ENCODE measurements around the gene PDRG1.

PDRG1 gene

GRCh38 chr20:31903627-31904386 lies 48.0 kb downstream of the PDRG1 start:
- TF ChIP-seq TCF12 (IDR thresholded peaks at IDR 0.05; ENCODE audit: low read depth) = no peak
- no peak for TF ChIP-seq RAD21 (IDR thresholded peaks at IDR 0.05; ENCODE audit: low read depth)
- no peak for TF ChIP-seq FOXM1 (IDR thresholded peaks at IDR 0.05; ENCODE audit: borderline replicate concordance, low read depth)
- no peak for TF ChIP-seq ZBTB7A (IDR thresholded peaks at IDR 0.05; ENCODE audit: low read depth)
- no peak for TF ChIP-seq TAF1 (IDR thresholded peaks at IDR 0.05; ENCODE audit: low read depth)
- TF ChIP-seq REST (IDR thresholded peaks at IDR 0.05; ENCODE audit: low read depth) = no peak
- no peak for TF ChIP-seq EGR1 (IDR thresholded peaks at IDR 0.05)
- TF ChIP-seq CREB1 (IDR thresholded peaks at IDR 0.05; ENCODE audit: low read depth) = no peak
- no peak for TF ChIP-seq TEAD4 (IDR thresholded peaks at IDR 0.05)
- TF ChIP-seq NFIC (IDR thresholded peaks at IDR 0.05) = no peak

- TF ChIP-seq REST (IDR thresholded peaks at IDR 0.05; ENCODE audit: low read depth) = no peak
- no peak for TF ChIP-seq FOXM1 (IDR thresholded peaks at IDR 0.05; ENCODE audit: borderline replicate concordance, low read depth)
These were observed 50.2 kb downstream of the PDRG1 start for GRCh38 chr20:31901615-31902014.

- no peak for TF ChIP-seq TCF12 (IDR thresholded peaks at IDR 0.05; ENCODE audit: low read depth)
- TF ChIP-seq EGR1 (IDR thresholded peaks at IDR 0.05) = no peak
- no peak for TF ChIP-seq MAX (IDR thresholded peaks at IDR 0.05)
- TF ChIP-seq RAD21 (IDR thresholded peaks at IDR 0.05; ENCODE audit: low read depth) = no peak
- no peak for TF ChIP-seq REST (IDR thresholded peaks at IDR 0.05; ENCODE audit: low read depth)
- TF ChIP-seq EP300 (IDR thresholded peaks at IDR 0.05; ENCODE audit: borderline replicate concordance) = no peak
- no peak for TF ChIP-seq CEBPB (IDR thresholded peaks at IDR 0.05)
- TF ChIP-seq ZBTB7A (IDR thresholded peaks at IDR 0.05; ENCODE audit: low read depth) = no peak
- no peak for TF ChIP-seq TAF1 (IDR thresholded peaks at IDR 0.05; ENCODE audit: low read depth)
These were observed 54.3 kb downstream of the PDRG1 start for GRCh38 chr20:31897541-31897940.

GRCh38 chr20:31896049-31896448 lies 55.8 kb downstream of the PDRG1 start:
- TF ChIP-seq NFIC (IDR thresholded peaks at IDR 0.05) = no peak
- TF ChIP-seq RAD21 (IDR thresholded peaks at IDR 0.05; ENCODE audit: low read depth) = no peak
- TF ChIP-seq USF1 (IDR thresholded peaks at IDR 0.05) = no peak
- TF ChIP-seq YY1 (IDR thresholded peaks at IDR 0.05; ENCODE audit: low read depth) = no peak
- no peak for TF ChIP-seq ZBTB7A (IDR thresholded peaks at IDR 0.05; ENCODE audit: low read depth)
- no peak for TF ChIP-seq TAF1 (IDR thresholded peaks at IDR 0.05; ENCODE audit: low read depth)
- TF ChIP-seq CREB1 (IDR thresholded peaks at IDR 0.05; ENCODE audit: low read depth) = no peak

GRCh38 chr20:31894980-31895675 lies 56.7 kb downstream of the PDRG1 start:
- TF ChIP-seq RAD21 (IDR thresholded peaks at IDR 0.05; ENCODE audit: low read depth) = no peak
- peak; percentile 80 for TF ChIP-seq CREB1 (IDR thresholded peaks at IDR 0.05; ENCODE audit: low read depth)
